Measurements from ENCODE around the gene ASS1.

GRCh38 chr9:130402645-130403440, 41.9 kb upstream of the ASS1 start:
- TF ChIP-seq CTCF (IDR thresholded peaks at IDR 0.05) = no peak
- no peak for TF ChIP-seq ZFX (IDR thresholded peaks at IDR 0.05; ENCODE audit: borderline replicate concordance)
